Esophagus (tissue), 2 donors: Measurements from ENCODE around the gene VAC14. TPM values are rescaled to one million over a fixed set of nuclear protein-coding genes. Genes with fewer than 3 reads are reported as not detected.

Experiments
- H3K27ac ChIP-seq, 2 donors: one replicate each; pipeline ENCODE4 v1.5.1; 2013; ENCODE audit warnings: low read depth in 2 of 2, mild to moderate bottlenecking in 2 of 2, inconsistent platforms in 1 of 2, low read length in 1 of 2, moderate library complexity in 1 of 2
- H3K27me3 ChIP-seq, 2 donors: one replicate each; pipeline ENCODE4 v1.6.1; 2013; ENCODE audit warnings: low read length in 2 of 2, control low read depth in 1 of 2, mild to moderate bottlenecking in 1 of 2; ENCODE audit not compliant: insufficient read depth in 2 of 2, control insufficient read depth in 1 of 2
- H3K36me3 ChIP-seq, 2 donors: one replicate each; pipeline ENCODE4 v1.6.1; 2013; ENCODE audit warnings: low read length in 1 of 2; ENCODE audit not compliant: control insufficient read depth in 2 of 2, insufficient read depth in 2 of 2
- H3K4me1 ChIP-seq, 2 donors: one replicate each; pipeline ENCODE4 v1.6.1; 2013; ENCODE audit warnings: low read length in 1 of 2; ENCODE audit not compliant: control insufficient read depth in 2 of 2, insufficient read depth in 2 of 2
- H3K4me3 ChIP-seq, 2 donors: one replicate each; pipeline ENCODE4 v1.5.1; 2013; ENCODE audit warnings: low read length in 2 of 2, mild to moderate bottlenecking in 2 of 2, low read depth in 1 of 2, moderate library complexity in 1 of 2
- H3K9me3 ChIP-seq, 2 donors: one replicate each; pipeline ENCODE4 v1.6.1; 2013; ENCODE audit warnings: mild to moderate bottlenecking in 2 of 2, low read depth in 1 of 2, low read length in 1 of 2, moderate library complexity in 1 of 2; ENCODE audit not compliant: control insufficient read depth in 2 of 2, insufficient read depth in 1 of 2
- WGBS, 2 donors: extraction: QIAGEN DNeasy Blood & Tissue Kit; methylation state at CpG; one replicate each; pipeline ENCODE4 v1.1.7; 2013; 5-methylcytosine and 5-hydroxymethylcytosine counted together
- polyA plus RNA-seq, 2 donors: library from polyadenylated mRNA; stranded (reverse); fragments of 200-250 nt; gene quantifications; one replicate each; pipeline ENCODE4 v1.2.3, GENCODE V29; 2013
- donor health status: healthy with polysubstance abuse.
- donor health status: Bipolar disorder and iron deficiency.

The VAC14 gene
- polyA plus RNA-seq, 2 donors = 24.8 to 31.3 TPM

- H3K27me3 ChIP-seq = no peaks in the 10 kb centered on the region
- H3K27ac ChIP-seq = no peak overlapping the region
- no peaks in the 10 kb centered on the region for H3K9me3 ChIP-seq
- 80 to 84% methylated on average over 12 of the region's 12 CpGs for WGBS, 2 donors
- peaks cover 0 to 17% of the 10 kb centered on the region in 2 donors for H3K36me3 ChIP-seq
- H3K4me1 ChIP-seq = peaks cover 21 to 44% of the 10 kb centered on the region in 2 donors
- H3K4me3 ChIP-seq = no peak overlapping the region
Observed at GRCh38 chr16:70754851-70755600, 45.9 kb downstream of the VAC14 start.

- Histone ChIP-seq H3K4me1 (peaks cover 24 to 47% of the 10 kb centered on the region in 2 donors), H3K27me3 (no peaks in the 10 kb centered on the region), H3K36me3 (peaks cover 0 to 17% of the 10 kb centered on the region in 2 donors), H3K27ac (no peak overlapping the region), H3K4me3 (no peak overlapping the region), H3K9me3 (no peaks in the 10 kb centered on the region)
- 90 to 93% methylated on average over 11 of the region's 11 CpGs for WGBS, 2 donors
Observed at GRCh38 chr16:70754371-70754770, 46.6 kb downstream of the VAC14 start.

GRCh38 chr16:70753694-70754325 lies 47.1 kb downstream of the VAC14 start:
- 64 to 78% methylated on average over 8 of the region's 8 CpGs for WGBS, 2 donors
- Histone ChIP-seq H3K4me3 (no peak overlapping the region), H3K27me3 (no peaks in the 10 kb centered on the region), H3K4me1 (peaks cover 24 to 50% of the 10 kb centered on the region in 2 donors), H3K27ac (peak overlapping the region; percentile 65 to 66), H3K9me3 (no peaks in the 10 kb centered on the region), H3K36me3 (peaks cover 0 to 15% of the 10 kb centered on the region in 2 donors)

GRCh38 chr16:70753228-70753627 lies 47.7 kb downstream of the VAC14 start:
- H3K36me3 ChIP-seq = peaks cover 0 to 10% of the 10 kb centered on the region in 2 donors
- no peaks in the 10 kb centered on the region for H3K27me3 ChIP-seq
- H3K4me3 ChIP-seq = no peak overlapping the region
- peak overlapping the region; percentile 65 to 66 for H3K27ac ChIP-seq
- 46 to 57% methylated on average over 6 of the region's 6 CpGs for WGBS, 2 donors
- H3K4me1 ChIP-seq = peaks cover 29 to 55% of the 10 kb centered on the region in 2 donors
- no peaks in the 10 kb centered on the region for H3K9me3 ChIP-seq

GRCh38 chr16:70752426-70752825 lies 48.5 kb downstream of the VAC14 start:
- WGBS, 2 donors = 91 to 93% methylated on average over 10 of the region's 10 CpGs
- Histone ChIP-seq H3K9me3 (no peaks in the 10 kb centered on the region), H3K4me3 (no peak overlapping the region), H3K4me1 (peaks cover 32 to 62% of the 10 kb centered on the region in 2 donors), H3K27me3 (no peaks in the 10 kb centered on the region), H3K27ac (peak overlapping the region in 1 of 2 donors; percentile 22), H3K36me3 (peaks cover 0 to 6% of the 10 kb centered on the region in 2 donors)

- no peak overlapping the region for H3K4me3 ChIP-seq
- H3K27me3 ChIP-seq = no peaks in the 10 kb centered on the region
- H3K27ac ChIP-seq = peak overlapping the region; percentile 34 to 48
- peaks cover 0 to under 1% of the 10 kb centered on the region in 2 donors for H3K36me3 ChIP-seq
- 68 to 73% methylated on average over 7 of the region's 7 CpGs for WGBS, 2 donors
- H3K4me1 ChIP-seq = peaks cover 32 to 66% of the 10 kb centered on the region in 2 donors
- H3K9me3 ChIP-seq = no peaks in the 10 kb centered on the region
Observed at GRCh38 chr16:70751593-70751992, 49.4 kb downstream of the VAC14 start.

GRCh38 chr16:70750893-70751467 lies 50.0 kb downstream of the VAC14 start:
- Histone ChIP-seq H3K27ac (peak overlapping the region; percentile 59 to 62), H3K4me3 (no peak overlapping the region), H3K36me3 (no peaks in the 10 kb centered on the region), H3K27me3 (no peaks in the 10 kb centered on the region), H3K9me3 (no peaks in the 10 kb centered on the region), H3K4me1 (peaks cover 29 to 68% of the 10 kb centered on the region in 2 donors)
- 54 to 64% methylated on average over 13 of the region's 13 CpGs for WGBS, 2 donors

GRCh38 chr16:70749681-70750601 lies 51.0 kb downstream of the VAC14 start:
- no peaks in the 10 kb centered on the region for H3K9me3 ChIP-seq
- 81 to 86% methylated on average over 16 of the region's 16 CpGs for WGBS, 2 donors
- H3K27ac ChIP-seq = peak overlapping the region; percentile 62 to 85
- H3K4me3 ChIP-seq = no peak overlapping the region
- peaks cover 29 to 69% of the 10 kb centered on the region in 2 donors for H3K4me1 ChIP-seq
- no peaks in the 10 kb centered on the region for H3K27me3 ChIP-seq
- peaks cover 0 to 4% of the 10 kb centered on the region in 2 donors for H3K36me3 ChIP-seq
